ENCODE data around the gene P4HA3.
"Not testable (repeated sequence)": the region's sequence is repeated elsewhere in the genome, so short reads cannot be mapped to it uniquely, and the experiment has no call there.

P4HA3 gene

DNA sequence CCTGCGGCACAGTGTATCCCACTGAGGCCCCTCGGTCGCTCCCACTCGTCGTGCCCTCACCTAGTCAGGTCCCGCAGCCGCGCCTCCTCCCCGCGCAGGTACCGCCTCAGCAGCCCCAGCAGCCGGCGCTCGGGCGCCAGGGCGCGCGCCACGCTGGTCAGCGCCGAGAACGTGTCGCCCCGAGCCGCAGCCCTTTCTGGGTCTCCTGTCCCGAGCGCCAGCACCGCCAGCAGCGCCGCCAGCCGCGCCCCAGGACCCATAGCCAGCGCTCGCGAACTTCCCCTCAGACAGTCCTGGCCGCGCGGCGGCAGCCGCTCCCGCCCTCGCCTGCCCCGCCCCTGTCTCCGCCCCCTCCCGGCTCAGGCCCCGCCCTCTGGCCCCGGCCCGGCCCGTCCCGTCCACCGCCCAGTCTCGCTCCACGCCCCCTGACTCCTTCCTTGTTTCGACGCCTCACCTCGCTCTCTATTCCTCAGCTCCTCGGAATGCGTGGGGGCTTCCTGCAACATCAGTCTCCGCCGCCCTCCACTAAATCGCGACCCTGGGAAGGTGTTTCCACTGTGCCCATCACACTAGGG is at the start of gene P4HA3:
P4HA3 (minus strand) TSS at position 289 of the 575 bp plus-strand sequence; CDS start at position 260, 29 bp downstream.
- no peak for DNase-seq

DNA sequence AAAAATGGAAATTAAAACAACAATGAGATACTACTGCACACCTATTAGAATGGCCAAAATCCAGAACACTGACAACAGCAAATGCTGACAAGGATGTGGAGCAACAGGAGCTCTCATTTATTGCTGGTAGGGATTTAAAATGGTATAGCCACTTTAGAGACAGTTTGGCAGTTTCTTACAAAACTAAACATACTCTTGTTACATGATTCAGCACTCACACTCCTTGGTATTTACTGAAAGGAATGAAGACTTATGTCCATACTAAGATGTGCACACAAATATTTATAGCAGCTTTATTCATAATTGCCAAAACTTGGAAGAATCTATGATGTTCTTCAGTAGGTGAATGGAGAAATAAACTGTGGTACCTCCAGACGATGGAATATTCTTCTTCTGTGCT is 46.0 kb upstream of the P4HA3 start:
- no peak for DNase-seq

DNA sequence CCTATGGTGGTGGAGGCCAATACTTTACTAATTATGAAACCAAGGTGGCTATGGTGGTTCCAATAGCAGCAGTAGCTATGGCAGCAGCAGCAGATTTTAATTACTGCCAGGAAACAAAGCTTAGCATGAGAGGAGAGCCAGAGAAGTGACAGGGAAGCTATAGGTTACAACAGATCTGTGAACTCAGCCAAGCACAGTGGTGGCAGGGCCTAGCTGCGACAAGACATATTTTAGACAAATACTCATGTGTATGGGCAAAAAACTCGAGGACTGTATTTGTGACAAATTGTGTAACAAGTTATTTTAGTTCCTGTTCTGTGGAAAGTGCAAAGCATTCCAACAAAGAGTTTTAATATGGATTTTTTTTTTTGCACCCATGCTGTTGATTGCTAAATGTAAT is 44.2 kb upstream of the P4HA3 start:
- no peak for DNase-seq

DNA sequence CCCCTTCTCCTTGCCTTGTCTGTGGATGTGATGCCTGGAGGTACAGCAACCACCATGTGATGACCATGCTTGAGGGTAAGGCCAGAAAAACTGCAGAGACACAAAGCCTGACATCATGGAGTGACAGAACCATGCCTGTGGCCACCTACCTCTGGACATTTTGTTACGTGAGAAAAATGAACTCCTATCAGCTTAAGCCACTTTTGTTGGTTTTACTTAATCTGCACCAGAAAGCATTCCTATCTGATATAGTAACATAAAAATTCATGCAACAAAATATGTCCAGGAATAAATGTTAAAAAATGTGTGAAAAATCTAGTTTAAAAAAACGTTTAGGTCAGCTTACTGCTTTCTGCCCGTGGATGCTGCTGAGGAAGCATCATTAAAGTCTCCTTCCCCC is 42.6 kb upstream of the P4HA3 start:
- DNase-seq = no peak

DNA sequence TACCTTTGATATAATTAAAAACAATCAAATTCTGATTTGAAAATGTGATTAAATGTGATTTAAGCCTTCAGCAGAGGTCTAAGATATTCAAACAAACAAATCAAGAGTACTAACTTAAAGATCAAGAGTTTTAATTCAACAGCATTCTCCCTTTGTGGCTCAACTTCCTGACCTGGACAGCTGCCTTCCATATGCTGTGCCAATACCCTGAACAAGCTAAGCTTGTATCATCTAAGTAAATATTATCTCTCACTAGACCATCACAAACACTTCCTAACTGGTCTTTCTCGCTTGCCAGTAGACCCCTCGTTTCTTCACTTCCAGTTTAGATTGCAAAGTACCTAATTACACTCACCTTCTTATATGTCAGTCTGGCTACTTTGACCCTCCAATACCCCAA is 35.9 kb upstream of the P4HA3 start:
- no peak for DNase-seq

DNA sequence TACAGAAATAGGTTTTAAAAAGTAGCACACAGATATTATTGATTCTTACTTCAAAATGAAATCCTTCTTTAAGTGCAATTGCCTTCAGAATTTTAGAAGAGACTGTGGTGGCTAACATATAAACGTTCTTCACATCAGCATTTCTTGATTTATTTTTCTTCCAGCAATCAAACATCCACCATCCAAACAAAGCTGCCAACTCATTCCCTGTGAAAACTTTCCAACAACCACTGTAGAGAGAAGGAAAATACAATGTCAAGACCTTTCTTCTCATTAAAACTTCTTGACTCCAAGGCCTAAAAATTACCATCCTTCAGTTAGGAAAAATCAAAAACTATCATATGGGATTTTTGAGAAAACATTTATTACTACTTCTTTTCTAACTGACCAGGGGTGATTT is 34.0 kb upstream of the P4HA3 start:
- DNase-seq = no peak

DNA sequence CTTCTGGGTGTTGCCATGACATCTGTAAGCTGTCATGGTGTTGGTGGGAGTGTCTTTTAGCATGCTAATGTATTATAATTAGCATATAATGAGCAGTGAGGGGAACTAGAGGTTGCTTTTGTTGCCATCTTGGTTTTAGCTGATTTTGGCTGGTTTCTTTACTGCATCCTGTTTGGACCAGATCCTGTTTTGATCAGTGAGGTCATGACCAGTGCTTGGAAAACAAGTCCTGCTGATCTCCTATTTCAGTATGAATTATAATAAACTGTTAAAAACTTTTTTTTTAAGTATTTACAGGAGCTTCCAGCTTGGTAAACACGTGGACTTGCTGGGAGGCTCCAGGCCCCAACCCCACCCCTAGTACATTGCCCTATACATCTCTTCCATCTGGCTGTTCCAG is 30.5 kb upstream of the P4HA3 start:
- no peak for DNase-seq

DNA sequence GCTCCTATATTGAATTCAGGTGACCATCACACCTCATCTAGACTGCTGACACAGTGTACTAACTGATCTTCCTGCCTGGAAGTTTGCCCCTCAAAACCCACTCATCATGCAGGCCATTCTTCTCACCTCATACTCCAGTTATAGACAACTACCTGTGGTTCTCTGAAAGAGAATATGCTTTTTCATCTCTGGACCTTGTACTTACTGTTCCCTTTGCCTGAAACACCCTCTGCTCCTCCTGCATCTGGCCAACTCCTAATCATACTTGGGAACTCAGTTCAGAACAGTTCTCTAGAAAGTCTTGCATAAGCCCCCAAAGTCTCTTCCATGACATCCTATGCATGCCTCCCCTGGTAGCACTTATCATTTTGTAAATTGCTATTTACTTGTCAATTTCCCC is 28.2 kb upstream of the P4HA3 start:
- no peak for DNase-seq

DNA sequence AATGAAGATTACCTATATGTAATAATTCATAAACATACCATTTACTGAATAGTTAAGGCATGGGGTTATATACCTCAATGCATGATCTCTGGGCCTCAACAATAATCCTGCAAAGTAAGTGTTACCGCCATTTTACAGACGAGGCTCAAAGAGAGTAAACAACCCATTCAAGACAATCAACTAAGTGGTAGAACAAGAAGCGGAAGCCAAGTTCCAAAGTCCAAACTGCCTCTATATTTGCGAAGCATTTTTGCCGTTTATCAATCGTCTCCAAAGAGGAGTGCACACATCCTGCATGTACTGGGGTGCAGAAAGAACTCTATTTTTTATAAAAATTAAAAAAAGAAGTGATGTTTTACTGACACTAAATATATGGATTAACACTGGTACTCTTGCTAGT is 27.5 kb upstream of the P4HA3 start:
- no peak for DNase-seq

DNA sequence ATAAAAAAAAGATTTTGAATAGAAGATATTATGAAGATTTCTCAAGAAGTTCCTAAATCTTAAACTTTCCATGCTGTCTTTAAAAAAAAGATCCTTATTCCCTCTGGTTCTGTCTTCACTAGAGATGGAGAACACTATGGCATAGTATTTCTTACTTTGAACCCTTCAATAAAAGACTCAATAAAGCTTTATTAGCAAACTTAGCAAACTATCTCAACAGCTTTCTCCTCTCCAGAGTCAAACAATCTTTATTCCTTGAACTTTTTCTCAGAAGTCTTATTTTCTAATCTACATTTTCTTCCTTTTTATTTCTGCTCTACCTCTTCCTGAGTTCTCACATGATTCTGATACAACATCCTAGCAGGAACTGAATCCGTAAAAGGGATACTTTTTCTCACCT is 21.8 kb upstream of the P4HA3 start:
- no peak for DNase-seq

DNA sequence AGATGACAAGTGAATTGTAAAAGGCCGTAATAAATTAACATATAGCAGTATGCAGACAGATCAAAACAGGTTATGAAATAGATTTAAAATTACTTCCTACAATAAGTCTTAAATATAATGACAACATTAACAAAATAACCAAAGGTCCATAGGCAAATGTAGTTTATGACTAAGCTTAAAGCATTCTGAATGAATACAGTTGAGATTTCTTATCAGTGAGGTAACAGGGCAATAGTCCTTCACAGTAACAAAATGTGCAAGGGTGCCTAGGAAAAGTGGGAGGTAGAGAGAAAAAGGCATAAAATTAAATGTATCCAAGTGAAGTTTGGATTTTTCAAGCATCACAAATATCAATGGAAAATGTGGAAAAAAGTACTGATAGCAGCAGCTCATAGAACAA is 20.9 kb upstream of the P4HA3 start:
- no peak for DNase-seq

DNA sequence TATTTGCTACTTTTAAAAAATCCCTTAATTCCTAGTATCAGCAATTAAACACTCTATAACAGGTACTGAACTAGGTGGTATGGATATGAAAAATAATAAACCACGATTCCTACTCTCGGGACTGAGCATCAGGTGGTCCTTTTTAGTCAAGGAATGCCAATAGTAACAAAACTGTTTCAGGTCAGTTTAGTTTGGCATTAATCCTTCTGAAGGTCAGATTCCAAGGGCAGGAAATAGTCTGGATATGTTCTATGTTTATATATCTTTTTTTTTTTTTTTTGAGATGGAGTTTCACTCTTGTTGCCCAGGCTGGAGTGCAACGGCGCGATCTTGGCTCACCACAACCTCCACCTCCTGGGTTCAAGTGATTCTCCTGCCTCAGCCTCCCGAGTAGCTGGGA is 19.6 kb upstream of the P4HA3 start:
- not testable (repeated sequence) for DNase-seq

DNA sequence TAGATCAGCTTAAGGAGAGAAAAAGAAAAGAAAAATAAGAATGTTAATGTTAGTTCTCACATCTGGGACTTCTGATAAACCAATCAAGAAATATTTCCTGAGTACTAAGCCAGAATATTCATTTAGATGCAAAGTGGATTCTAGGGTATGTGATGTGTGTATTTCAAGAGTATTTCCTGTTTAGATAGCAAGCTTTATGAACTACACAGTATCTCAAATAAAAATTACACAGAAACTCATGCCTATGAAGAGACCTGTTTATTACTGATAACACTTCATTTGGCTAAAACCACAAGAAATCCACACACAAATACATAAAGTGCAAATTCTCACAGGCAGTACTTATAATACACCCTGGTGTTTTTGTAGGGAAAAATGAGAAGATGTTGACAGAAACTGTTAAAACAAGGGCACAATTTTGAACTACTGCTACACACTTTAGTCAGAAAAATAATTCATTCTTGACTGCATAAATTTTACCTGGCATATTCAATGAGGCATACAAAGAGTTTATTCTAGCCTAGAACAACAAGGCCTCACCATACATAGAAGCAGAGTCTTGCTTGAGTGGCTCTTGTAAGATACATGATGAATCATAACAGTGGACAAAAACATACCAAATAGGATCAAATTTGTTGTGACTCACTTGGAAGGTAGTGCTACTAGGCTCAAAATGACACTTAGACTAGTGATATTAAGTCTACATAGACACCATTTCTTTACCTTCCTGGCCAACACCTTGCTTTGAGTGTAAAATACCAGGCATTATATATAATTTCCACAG is 18.8 kb upstream of the P4HA3 start:
- DNase-seq = no peak

DNA sequence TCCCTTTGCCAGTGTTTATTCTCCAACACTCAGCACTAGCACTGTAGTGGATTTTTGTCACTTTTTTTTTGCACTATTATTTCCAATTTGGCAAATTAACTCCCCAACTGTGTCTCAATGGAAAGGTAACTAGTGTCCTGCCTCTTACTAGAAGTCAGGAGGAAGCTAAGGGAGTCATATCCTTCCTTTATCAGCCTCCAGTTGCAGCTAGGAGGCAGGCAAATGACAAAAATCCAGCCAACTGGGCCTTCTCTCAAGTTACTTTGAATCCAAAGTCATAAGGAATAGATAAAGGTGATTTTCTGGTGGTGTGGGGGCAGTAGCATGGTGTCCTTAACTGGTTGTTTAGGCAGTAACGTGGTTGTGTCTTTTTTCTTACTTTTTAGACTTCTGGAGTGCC is 15.6 kb upstream of the P4HA3 start:
- DNase-seq = no peak

DNA sequence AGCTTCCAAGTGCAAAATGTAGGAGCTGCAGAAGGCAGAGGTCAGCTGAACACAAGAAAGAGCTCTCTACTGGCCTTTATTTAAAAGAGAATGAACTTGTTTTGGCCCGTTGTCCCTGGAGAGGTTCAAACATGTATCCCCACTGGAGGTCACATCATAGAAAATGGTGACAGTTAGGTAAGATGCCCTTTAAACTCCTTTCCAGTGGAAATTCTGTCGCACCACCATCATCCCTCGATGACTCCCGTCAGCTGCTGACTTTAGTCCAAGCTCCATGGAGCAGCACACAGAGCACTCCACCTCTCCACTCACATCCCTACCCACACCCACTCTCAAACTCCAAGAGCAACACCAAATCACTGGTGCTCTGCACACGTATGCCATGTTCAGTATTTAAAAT is 15.2 kb upstream of the P4HA3 start:
- no peak for DNase-seq

DNA sequence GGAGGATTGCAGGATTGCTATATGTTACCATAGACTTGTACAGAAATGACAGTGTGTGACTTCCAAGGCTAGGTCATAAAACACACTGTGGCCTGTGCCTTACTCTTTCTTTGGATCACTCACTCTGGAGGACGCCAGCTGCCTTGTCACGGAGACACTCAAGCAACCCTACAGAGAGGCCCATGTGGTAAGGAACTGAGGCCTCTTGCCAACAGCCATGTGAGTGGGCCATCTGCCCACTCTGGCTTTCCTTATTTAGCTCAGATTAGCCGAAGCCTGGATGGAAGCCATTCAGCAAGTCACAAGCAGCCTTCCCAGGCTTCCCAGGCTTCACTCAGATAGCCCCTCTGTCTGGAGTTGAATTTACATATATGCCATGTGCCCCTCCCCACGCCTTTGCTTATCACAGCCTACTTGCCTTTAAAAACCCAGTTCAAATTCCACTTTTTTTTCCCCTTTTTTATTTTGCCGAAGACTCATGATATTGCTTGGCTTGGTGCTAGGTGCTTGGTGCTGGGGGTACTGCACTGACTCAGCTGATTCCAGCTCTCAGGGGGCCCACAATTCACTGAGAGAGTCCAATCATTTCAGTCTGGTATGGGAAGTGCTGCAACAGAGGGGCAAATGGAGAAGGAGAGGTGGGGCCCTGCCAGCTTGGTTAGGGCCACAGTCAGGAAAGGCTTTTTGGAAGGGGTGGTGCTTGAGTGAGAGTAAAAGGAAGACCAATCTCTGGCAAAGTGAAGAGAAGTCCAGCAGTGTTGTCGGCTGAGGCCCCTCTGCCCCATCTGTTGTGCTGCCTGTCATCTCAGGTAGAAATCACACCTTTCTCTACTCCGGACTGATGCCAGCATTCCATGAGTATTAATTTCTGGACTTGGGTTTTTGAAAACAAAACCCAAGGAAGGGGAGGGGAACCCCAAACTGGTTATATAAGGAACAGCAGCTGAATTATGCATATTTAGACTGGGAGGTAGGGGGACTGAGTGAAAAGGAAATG is 14.5 kb upstream of the P4HA3 start:
- DNase-seq = no peak

DNA sequence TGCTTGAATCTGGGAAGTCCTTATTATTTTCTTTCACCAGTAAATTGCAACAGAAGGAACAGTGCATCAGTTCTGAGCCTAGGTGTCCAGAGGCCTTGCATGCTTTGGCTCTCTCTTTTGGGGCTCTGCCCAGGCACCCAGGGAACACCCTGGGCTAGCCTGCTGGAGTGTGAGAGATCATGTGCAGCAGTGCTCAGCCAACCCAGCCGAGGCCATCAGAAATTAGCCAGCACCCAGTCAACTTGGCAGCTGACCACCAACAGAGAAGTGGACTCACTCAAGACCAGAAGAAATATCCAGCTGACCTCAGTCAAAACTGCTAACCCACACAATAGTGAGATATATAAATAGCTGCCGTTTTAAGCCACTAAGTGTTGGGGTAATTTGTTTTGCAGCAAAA is 11.2 kb upstream of the P4HA3 start:
- DNase-seq = no peak

DNA sequence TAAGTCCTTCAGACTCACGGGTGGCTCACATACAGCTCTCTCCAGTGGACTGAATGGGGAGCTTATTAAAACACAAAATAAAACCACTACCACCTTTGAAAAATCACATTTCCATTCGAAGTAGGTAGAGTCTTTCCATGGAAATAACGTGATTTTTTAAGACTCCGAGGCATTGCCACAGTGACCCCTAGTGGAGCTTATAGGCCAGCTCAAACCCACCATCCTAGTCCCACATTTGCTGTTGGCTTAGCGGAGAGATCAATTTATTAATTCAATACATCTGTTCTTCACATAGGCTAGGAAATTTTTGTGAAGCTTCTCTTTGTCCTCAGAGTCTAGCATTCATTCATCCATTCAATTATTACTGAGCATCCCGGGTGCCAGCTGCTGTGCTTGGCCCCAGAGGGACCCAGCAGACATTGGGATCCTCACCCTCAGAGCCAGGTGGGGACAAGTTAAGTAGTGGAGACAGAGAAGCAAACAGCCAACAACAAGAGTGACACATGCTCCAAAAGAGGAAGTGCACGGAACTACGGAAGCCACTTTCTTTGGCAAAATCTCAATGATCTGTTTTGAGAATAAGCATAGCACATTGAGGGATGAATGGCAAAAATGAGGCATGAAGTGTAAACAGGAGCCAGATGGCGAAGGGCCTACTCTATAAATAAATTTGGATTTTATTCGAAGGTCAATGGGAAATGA is 10.2 kb upstream of the P4HA3 start:
- DNase-seq = no peak

DNA sequence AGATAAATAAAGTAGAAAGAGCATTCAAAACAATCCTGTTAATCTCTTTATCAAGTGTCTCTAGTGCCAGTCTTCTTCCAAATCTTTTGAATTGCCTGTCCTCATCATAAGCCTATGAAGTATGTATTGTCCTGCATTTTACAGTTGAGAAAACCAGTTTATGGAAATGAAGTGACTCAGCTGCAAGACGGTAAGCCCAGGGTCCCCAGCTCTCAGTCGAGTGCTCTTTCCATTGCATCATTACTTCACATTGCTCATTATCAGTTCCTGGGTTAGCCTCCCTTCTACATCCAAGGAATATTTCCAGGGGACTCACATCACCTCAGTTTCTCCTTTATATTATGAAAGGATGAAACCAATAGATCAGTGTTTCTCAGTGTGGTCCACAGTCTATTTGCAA is 9.1 kb upstream of the P4HA3 start:
- DNase-seq = no peak

DNA sequence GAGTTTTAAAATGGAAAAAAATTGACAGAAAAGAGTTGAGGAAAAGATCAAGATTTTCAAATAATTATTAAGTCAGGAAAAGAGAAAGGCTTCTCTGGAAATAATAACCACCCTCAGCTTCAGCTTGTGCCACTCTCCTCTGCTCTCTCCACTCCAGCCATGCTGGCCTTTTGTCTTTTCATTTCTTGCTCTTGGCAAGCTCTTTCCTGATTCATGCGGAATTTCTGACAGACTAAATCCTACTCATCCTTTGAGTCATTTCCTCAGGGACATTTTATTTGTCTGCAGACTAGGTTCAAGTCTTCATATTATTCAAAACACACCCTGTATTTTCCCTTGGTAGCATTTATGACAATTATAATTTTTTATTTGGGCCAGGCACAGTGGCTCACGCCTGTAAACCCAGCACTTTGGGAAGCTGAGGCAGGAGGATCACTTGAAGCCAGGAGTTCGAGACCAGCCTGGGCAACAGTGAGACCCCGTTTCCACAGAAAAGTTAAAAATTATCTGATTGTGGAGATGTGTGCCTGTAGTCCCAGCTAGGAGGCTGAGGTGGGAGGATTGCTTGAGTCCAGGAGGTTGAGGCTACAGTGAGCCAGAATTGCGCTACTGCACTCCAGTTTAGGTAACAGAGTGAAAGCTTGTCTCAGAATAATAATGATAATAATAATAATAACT is 7.8 kb upstream of the P4HA3 start:
- no peak for DNase-seq

DNA sequence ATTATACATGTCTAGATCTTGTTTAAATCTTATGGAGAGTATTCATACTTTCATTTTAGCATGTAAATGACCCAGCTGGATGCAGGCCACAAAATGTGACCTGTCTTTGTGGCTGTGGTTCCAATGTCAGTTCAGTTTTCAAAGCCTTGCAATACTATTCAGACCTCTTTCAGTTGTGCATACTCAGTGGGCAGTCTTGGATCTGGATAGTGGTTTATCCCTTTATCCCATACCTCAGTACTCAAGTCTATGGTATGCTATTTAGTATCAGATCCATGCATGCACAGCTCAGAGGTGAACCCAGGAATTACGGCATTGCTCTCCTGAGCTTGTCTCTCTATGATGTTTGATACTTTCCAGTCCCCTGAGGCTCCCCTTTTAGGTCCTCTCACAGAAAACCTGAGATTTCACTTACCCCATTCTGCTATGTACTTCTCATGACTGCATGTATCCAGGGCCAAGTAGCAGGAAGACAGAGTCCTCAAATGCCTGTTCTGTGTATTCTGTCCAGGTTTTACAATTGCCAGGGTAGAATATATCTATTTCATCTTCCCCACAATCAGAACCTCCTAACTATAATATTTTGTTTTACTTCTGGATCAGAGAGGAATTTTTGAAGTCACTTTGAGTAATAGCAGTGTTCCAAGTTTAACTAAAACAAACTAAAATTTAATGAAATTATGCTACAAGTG is 6.9 kb upstream of the P4HA3 start:
- no peak for DNase-seq
